ENCODE measurements around the gene KIF16B. TPM values are rescaled to one million over a fixed set of nuclear protein-coding genes. Genes with fewer than 3 reads are reported as not detected.
"Not testable (repeated sequence)": the region's sequence is repeated elsewhere in the genome, so short reads cannot be mapped to it uniquely, and the experiment has no call there.

KIF16B gene
- total and polyA plus RNA-seq, 5 experiments from 2014 or later: 1.9 to 7.9 (median 6.2) TPM

DNA sequence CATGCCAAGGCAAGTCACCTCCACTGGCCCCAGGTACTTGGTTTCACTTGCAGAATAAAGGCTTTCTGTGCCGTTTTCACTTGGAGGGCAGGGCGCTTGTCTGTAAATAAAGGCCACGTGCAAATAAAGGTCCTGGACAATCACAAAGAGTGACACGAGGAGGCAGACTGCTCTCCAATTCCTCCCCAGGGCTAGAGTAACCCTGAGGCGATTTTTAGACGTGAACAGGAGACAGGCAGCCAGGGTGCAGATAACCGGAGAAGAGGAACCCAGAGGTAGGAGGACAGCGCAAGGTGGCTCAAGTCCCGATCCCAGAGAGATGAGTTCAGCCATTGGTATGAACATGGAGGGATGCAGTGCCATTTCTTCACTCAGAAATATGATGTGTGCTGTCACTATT is 327.4 kb downstream of the KIF16B start:
- Mint-ChIP-seq H3K27ac (no peak overlapping the region), H3K4me1 (peaks cover 0 to 3% (median 0%) of the 10 kb centered on the region in 4 donors), H3K36me3 (no peaks in the 10 kb centered on the region), H3K27me3 (peaks cover 0 to 13% (median 4%) of the 10 kb centered on the region in 5 donors), H3K9me3 (peaks cover 0 to 7% (median 2%) of the 10 kb centered on the region in 9 donors), H3K4me3 (no peak overlapping the region)
- ATAC-seq (no peak), DNase-seq (no peak)
- POLR2A ChIA-PET: no interaction called here

DNA sequence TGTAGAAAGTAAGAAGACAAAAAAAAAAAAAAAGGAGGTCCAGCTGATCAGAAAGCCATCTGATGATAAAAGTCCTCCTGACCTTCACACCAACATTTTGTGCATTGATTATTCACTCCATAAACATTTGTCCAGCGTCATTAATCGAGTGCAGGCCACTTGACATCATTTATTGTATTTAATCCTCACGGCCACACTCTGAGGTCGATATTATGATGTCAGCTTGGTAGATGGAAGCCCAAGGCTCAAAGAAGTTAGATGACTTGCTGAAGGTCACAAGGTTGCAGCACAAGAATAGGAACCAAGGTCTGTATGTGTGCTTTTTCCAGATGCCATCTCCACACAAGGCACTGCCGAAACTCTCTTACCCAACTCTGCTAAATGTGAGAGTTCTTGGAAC is 328.4 kb downstream of the KIF16B start:
- no peak overlapping the region for H3K27ac Mint-ChIP-seq
- POLR2A ChIA-PET: no interaction called here
- no peak for ATAC-seq

DNA sequence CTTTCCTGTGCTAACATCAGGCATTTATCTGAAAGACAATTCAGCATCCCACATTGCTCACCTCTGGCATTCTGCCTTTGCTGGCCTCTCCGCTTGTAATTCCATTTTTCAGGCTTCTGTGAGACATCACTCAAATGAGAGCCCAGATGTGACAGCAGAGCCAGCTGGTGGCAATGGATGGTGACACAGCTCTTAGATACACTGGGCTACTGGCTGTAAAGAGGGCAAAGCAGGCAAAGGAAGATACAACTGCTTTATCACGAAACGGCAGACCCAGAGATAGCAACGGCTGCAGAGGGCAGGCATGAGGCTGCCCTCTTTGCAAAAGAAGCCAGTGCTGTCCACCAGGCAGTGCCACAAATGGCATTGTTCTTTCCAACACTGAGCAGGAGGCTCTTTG is 329.8 kb downstream of the KIF16B start:
- ATAC-seq (no peak), DNase-seq (no peak)
- H3K4me3 Mint-ChIP-seq: no peak overlapping the region
- H3K4me1 Mint-ChIP-seq: peaks cover 0 to 3% (median 0%) of the 10 kb centered on the region in 4 donors
- no peak overlapping the region for H3K27ac Mint-ChIP-seq
- POLR2A ChIA-PET: no interaction called here
- peaks cover 0 to 21% (median 5%) of the 10 kb centered on the region in 9 donors for H3K9me3 Mint-ChIP-seq
- H3K36me3 Mint-ChIP-seq: peaks cover 0 to 4% (median 0%) of the 10 kb centered on the region in 3 donors
- H3K27me3 Mint-ChIP-seq: peaks cover 0 to 13% (median 4%) of the 10 kb centered on the region in 5 donors

More for the DNA sequence above, 328.4 kb downstream of the KIF16B start:
- Mint-ChIP-seq H3K36me3 (no peaks in the 10 kb centered on the region), H3K4me3 (no peak overlapping the region), H3K27me3 (peaks cover 0 to 13% (median 4%) of the 10 kb centered on the region in 5 donors), H3K4me1 (peaks cover 0 to 3% (median 0%) of the 10 kb centered on the region in 4 donors), H3K9me3 (peaks cover 0 to 14% (median 2%) of the 10 kb centered on the region in 9 donors)
- no peak for DNase-seq

DNA sequence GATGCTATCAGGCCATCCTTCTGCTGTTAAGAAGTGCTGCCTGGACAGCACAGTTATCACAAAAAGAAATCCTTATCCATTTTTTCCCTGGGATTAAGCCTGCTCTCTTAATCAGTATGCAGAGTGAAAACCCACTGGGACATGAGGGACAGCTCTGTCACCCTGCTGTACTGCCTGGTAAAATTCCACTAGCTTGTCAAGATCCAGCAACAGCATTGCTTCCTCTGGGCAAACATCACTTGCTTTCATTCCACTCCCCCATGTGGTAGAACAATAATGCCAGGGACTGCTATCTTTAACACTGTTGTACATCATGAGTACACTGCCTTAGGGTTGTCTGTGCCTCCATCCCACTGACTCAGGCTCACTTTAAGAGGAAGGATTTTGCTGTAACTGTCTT is 331.3 kb downstream of the KIF16B start:
- Mint-ChIP-seq H3K27ac (no peak overlapping the region), H3K27me3 (peaks cover 0 to 13% (median 4%) of the 10 kb centered on the region in 5 donors), H3K36me3 (peaks cover 0 to 4% (median 0%) of the 10 kb centered on the region in 3 donors), H3K9me3 (peaks cover 0 to 34% (median 12%) of the 10 kb centered on the region in 9 donors), H3K4me1 (peaks cover 0 to 3% (median 0%) of the 10 kb centered on the region in 4 donors), H3K4me3 (no peak overlapping the region)
- POLR2A ChIA-PET: no interaction called here
- DNase-seq (no peak), ATAC-seq (no peak)

DNA sequence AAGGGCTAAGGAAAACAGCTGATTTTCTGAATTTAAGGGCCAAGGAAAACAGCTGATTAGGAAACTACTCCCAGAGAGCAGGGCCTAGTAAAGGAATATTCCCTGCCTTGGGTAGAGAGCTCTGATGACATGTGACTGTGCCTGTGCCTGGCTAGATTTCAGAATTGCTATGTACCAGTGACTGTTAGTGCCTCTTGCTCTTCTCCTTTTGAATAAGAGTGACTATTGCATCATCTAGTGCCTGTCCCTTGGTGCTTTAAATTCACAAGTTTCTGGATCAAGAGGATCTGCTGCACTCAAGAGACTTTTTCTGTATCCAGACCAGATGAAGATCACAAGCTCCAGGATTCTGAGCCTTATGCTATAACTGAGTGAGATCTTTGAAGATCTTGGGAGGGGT is 332.9 kb downstream of the KIF16B start:
- Mint-ChIP-seq H3K27me3 (peaks cover 0 to 13% (median 5%) of the 10 kb centered on the region in 5 donors), H3K27ac (no peak overlapping the region), H3K4me3 (no peak overlapping the region), H3K9me3 (peaks cover 0 to 34% (median 12%) of the 10 kb centered on the region in 9 donors), H3K4me1 (peaks cover 0 to 3% (median 0%) of the 10 kb centered on the region in 4 donors), H3K36me3 (peaks cover 0 to 4% (median 0%) of the 10 kb centered on the region in 3 donors)
- POLR2A ChIA-PET: no interaction called here
- no peak for DNase-seq
- no peak for ATAC-seq

DNA sequence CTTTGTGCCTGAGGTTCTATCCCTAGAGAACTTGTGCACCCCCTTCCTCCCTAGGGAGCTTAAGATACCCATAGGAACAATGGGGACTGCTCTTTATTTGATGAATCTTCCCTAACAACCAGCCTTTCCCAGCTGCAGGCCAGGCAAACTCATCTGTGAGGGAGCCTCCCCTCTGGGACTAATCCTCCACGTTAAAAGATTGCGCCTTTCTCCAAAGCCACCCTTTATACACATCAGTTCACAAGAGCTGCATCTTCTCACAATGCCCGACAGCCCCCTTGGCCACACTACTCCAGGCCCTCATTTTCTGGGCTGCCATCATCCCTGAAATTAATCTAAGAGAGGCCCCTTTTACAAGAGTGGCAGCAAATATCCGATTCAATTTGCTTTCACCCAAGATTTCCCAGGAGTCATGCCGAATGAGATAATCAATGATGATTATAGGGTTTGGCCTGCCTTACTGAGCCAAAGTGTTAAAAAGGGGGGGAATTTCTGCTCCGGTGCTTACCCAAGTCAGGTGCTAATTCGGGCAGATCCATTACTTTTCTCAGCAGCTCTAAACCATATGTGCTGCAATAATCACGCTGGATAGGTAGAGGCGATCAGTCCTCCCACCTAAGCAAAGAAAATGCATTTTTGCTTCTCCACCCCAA is 336.5 kb downstream of the KIF16B start:
- no peak for ATAC-seq

DNA sequence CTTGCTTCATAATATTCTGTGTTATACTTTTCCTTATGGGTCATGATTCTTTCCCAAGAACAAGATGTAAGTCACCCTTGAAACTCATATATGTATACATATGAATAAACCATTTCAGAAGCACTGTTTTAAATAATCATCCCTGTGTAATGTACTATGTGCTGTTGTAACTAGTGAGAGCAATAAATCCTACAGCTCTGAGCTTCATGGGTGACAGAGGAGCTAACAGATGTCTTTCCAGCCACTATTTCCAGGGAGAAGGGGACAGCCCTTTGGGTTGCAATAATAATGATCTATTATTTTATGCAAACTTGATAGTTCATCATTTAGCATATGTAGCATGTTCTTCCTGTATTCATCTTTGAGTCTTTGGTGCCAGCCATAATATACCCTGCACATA is 342.8 kb downstream of the KIF16B start:
- ATAC-seq (no peak), DNase-seq (no peak)
- POLR2A ChIA-PET: no interaction called here
- H3K4me3 Mint-ChIP-seq: no peak overlapping the region
- H3K36me3 Mint-ChIP-seq: peaks cover 0 to 4% (median 0%) of the 10 kb centered on the region in 3 donors
- no peaks in the 10 kb centered on the region for H3K4me1 Mint-ChIP-seq
- peaks cover 0 to 12% (median 4%) of the 10 kb centered on the region in 9 donors for H3K9me3 Mint-ChIP-seq
- H3K27me3 Mint-ChIP-seq: peaks cover 0 to 6% (median 0%) of the 10 kb centered on the region in 5 donors
- no peak overlapping the region for H3K27ac Mint-ChIP-seq

More for the DNA sequence above, 336.5 kb downstream of the KIF16B start:
- DNase-seq: no peak
- no peak overlapping the region for H3K4me3 Mint-ChIP-seq
- H3K27me3 Mint-ChIP-seq: peaks cover 0 to 10% (median 0%) of the 10 kb centered on the region in 5 donors
- POLR2A ChIA-PET: no interaction called here
- peaks cover 0 to 4% (median 0%) of the 10 kb centered on the region in 3 donors for H3K36me3 Mint-ChIP-seq
- H3K27ac Mint-ChIP-seq: no peak overlapping the region
- H3K9me3 Mint-ChIP-seq: peaks cover 0 to 34% (median 12%) of the 10 kb centered on the region in 9 donors
- H3K4me1 Mint-ChIP-seq: no peaks in the 10 kb centered on the region

DNA sequence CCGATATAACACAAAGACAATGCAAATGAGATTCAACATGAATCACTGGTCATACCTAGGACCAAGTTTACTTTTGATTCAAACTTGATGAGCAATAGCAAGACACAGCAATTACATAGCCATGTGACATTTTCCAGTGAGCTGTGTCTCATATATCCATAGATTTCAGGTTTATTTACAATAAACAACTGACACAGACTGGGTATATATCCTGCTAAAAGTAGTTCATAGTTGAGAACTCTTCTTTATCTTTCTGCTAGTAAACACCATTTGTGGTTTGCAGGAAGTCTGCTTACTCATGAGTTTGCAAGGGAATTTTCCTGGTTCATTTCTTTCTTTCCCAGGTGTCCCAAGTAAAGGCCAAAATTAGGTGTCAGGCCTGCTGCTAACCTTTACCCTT is 343.4 kb downstream of the KIF16B start:
- Mint-ChIP-seq H3K27me3 (peaks cover 0 to 4% (median 0%) of the 10 kb centered on the region in 5 donors), H3K4me3 (no peak overlapping the region), H3K4me1 (no peaks in the 10 kb centered on the region), H3K27ac (no peak overlapping the region), H3K36me3 (peaks cover 0 to 4% (median 0%) of the 10 kb centered on the region in 3 donors), H3K9me3 (peaks cover 0 to 12% (median 4%) of the 10 kb centered on the region in 9 donors)
- POLR2A ChIA-PET: no interaction called here
- DNase-seq: no peak
- ATAC-seq: no peak

DNA sequence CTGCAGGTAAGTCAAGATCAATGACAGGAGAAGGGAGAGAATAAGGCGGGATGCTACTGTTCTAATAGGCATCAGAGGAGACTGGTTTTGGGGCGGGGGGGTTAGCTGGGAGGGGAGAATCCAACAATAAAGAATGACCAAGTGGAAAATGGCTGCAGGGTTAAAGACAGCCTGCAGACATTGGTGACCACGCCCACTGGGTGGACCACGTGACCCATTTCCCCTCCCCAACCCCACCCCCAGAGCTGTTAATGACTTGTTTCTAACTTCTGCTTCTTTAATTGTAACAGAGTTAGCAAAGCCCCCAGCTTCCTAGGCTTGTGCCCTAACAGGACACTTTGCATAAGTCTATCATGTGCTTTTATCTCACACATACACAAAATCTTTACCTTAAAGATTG is 344.5 kb downstream of the KIF16B start:
- POLR2A ChIA-PET: no interaction called here
- no peak for DNase-seq

DNA sequence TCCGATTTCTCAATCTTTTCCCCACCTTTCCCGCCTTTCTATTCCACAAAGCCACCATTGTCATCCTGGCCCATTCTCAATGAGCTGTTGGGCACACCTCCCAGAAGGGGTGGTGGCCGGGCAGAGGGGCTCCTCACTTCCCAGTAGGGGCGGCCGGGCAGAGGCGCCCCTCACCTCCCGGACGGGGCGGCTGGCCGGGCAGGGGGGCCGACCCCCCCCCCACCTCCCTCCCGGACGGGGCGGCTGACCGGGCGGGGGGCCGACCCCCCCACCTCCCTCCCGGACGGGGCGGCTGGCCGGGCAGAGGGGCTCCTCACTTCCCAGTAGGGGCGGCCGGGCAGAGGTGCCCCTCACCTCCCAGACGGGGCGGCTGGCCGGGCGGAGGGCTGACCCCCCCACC is 346.3 kb downstream of the KIF16B start:
- H3K9me3 Mint-ChIP-seq: peaks cover 0 to 12% (median 4%) of the 10 kb centered on the region in 9 donors
- peak in 1 of 10 donors; percentile 7 for DNase-seq
- ATAC-seq, POLR2A ChIA-PET, H3K27ac Mint-ChIP-seq, H3K4me3 Mint-ChIP-seq, H3K27me3 Mint-ChIP-seq, H3K36me3 Mint-ChIP-seq, H3K4me1 Mint-ChIP-seq: not testable (repeated sequence)

More for the DNA sequence above, 344.5 kb downstream of the KIF16B start:
- no peaks in the 10 kb centered on the region for H3K4me1 Mint-ChIP-seq
- H3K27me3 Mint-ChIP-seq: peaks cover 0 to 4% (median 0%) of the 10 kb centered on the region in 5 donors
- no peak overlapping the region for H3K4me3 Mint-ChIP-seq
- H3K9me3 Mint-ChIP-seq: peaks cover 0 to 12% (median 4%) of the 10 kb centered on the region in 9 donors
- H3K36me3 Mint-ChIP-seq: peaks cover 0 to 4% (median 0%) of the 10 kb centered on the region in 3 donors
- no peak overlapping the region for H3K27ac Mint-ChIP-seq
- ATAC-seq: no peak

DNA sequence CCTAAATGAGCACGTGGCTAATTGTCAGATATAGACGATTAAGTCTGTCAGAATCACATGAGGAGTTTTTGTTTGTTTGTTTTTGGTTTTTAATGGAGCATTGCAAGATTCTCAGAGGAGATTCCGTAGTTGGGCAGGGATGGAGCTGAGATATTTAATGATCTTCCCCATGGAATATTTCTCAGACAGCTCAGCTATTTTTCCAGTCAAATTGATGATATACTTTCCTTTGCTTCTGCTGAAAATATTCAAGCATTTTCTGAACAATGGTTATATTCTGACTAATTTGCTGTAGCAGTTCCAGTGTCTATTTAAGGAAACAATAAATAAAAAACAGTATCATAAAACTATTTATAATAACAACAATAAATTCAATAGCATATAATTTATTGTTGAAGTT is 348.4 kb downstream of the KIF16B start:
- ATAC-seq: no peak
- no peak overlapping the region for H3K4me3 Mint-ChIP-seq
- no peak for DNase-seq
- no peaks in the 10 kb centered on the region for H3K4me1 Mint-ChIP-seq
- POLR2A ChIA-PET: no interaction called here
- H3K9me3 Mint-ChIP-seq: peaks cover 0 to 19% (median 7%) of the 10 kb centered on the region in 9 donors
- H3K27ac Mint-ChIP-seq: no peak overlapping the region
- peaks cover 0 to 4% (median 0%) of the 10 kb centered on the region in 5 donors for H3K27me3 Mint-ChIP-seq
- peaks cover 0 to 10% (median 0%) of the 10 kb centered on the region in 3 donors for H3K36me3 Mint-ChIP-seq

DNA sequence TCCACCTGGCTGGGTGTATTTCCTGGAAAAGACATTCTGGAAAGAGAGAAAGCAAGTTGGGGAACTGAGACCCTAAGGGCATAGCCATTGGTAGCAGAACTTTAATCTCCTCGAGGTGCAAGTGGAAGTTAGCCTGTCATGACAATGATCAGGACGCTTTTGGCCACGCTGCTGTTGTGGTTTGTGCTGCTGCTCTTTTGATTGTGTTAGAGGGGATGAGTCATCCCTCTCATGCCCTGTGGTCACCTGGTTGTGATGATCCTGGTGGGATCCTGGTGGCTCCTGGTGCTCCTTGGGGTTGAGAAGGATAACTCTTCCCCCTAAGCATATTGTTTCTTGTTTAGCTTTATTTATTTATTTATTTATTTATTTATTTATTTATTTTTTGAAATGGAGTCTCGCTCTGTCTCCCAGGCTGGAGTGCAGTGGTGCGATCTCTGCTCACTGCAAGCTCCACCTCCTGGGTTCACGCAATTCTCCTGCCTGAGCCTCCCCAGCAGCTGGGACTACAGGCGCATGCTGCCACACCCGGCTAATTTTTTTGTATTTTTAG is 350.3 kb downstream of the KIF16B start:
- Mint-ChIP-seq H3K36me3 (peaks cover 0 to 6% (median 0%) of the 10 kb centered on the region in 3 donors), H3K4me3 (no peak overlapping the region), H3K9me3 (peaks cover 0 to 19% (median 5%) of the 10 kb centered on the region in 9 donors), H3K27me3 (peaks cover 0 to 4% (median 0%) of the 10 kb centered on the region in 5 donors), H3K27ac (no peak overlapping the region), H3K4me1 (no peaks in the 10 kb centered on the region)
- POLR2A ChIA-PET: no interaction called here
- no peak for ATAC-seq
- DNase-seq: no peak
